ENCODE measurements around the gene MFSD1. TPM values are rescaled to one million over a fixed set of nuclear protein-coding genes. Genes with fewer than 3 reads are reported as not detected.

Gene MFSD1
- total RNA-seq, 1 experiment from 2014 or later, result 50.7 TPM

DNA sequence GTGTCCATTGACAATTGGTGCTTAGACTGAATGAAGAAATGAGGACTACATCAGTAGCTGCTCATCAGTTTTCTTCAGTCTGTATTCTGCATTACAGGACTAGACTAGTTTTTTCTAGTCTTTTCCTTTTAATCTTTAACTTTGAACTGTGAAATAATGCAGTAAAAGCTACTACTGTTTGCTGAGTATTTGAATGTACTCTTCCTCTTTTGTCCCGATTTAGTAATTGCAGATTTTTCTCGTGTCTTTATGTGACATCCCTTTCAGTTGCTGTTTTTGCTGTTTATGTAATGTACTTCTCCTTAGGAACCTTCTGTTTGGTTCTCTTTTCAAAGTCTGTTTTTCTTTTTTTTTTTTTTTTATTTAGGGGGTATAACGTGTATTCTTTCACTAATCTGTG is 17.4 kb downstream of the MFSD1 start:
- in situ Hi-C loops (cut with HindIII; ENCODE audit: low pct_unique_long_range_greater_than_20kb, low sequenced_read_pairs), result no loop called here
- Histone ChIP-seq H3K4me3 (ENCODE audit: low read depth in 2 of 2, low read length in 2 of 2) (no peak overlapping the region), H3K4me1 (ENCODE audit: control insufficient read depth, insufficient read depth, low read length) (no peaks in the 10 kb centered on the region), H3K36me3 (ENCODE audit: control insufficient read depth, insufficient read depth, low read length) (peaks cover 7% of the 10 kb centered on the region; the same call in 1 of the 2 replicates), H3K9me3 (ENCODE audit: control insufficient read depth, insufficient read depth, low read depth, low read length) (no peaks in the 10 kb centered on the region), H3K27ac (ENCODE audit: low read length) (no peak overlapping the region), H3K27me3 (ENCODE audit: control insufficient read depth, insufficient read depth, low read length) (no peaks in the 10 kb centered on the region)
- POLR2A ChIA-PET, result no interaction called here
- DNase-seq (ENCODE audit: low read depth, low spot score) (no peak), ATAC-seq (no peak)
- TF ChIP-seq SIN3A (IDR thresholded peaks at IDR 0.05; ENCODE audit: borderline replicate concordance, insufficient read depth, low read depth, low read length) (no peak), POLR2AphosphoS5 (IDR thresholded peaks at IDR 0.05; ENCODE audit: low read depth, low read length) (no peak), TCF7L2 (IDR thresholded peaks at IDR 0.05; ENCODE audit: low read depth, low read length) (no peak)
- TF ChIP-seq, protein P1, sequence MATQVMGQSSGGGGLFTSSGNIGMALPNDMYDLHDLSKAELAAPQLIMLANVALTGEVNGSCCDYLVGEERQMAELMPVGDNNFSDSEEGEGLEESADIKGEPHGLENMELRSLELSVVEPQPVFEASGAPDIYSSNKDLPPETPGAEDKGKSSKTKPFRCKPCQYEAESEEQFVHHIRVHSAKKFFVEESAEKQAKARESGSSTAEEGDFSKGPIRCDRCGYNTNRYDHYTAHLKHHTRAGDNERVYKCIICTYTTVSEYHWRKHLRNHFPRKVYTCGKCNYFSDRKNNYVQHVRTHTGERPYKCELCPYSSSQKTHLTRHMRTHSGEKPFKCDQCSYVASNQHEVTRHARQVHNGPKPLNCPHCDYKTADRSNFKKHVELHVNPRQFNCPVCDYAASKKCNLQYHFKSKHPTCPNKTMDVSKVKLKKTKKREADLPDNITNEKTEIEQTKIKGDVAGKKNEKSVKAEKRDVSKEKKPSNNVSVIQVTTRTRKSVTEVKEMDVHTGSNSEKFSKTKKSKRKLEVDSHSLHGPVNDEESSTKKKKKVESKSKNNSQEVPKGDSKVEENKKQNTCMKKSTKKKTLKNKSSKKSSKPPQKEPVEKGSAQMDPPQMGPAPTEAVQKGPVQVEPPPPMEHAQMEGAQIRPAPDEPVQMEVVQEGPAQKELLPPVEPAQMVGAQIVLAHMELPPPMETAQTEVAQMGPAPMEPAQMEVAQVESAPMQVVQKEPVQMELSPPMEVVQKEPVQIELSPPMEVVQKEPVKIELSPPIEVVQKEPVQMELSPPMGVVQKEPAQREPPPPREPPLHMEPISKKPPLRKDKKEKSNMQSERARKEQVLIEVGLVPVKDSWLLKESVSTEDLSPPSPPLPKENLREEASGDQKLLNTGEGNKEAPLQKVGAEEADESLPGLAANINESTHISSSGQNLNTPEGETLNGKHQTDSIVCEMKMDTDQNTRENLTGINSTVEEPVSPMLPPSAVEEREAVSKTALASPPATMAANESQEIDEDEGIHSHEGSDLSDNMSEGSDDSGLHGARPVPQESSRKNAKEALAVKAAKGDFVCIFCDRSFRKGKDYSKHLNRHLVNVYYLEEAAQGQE (IDR thresholded peaks at IDR 0.05; ENCODE audit: insufficient read depth in 1 of 2, low read depth in 2 of 2, low read length in 1 of 2), result no peak
- TF ChIP-seq, protein P2, sequence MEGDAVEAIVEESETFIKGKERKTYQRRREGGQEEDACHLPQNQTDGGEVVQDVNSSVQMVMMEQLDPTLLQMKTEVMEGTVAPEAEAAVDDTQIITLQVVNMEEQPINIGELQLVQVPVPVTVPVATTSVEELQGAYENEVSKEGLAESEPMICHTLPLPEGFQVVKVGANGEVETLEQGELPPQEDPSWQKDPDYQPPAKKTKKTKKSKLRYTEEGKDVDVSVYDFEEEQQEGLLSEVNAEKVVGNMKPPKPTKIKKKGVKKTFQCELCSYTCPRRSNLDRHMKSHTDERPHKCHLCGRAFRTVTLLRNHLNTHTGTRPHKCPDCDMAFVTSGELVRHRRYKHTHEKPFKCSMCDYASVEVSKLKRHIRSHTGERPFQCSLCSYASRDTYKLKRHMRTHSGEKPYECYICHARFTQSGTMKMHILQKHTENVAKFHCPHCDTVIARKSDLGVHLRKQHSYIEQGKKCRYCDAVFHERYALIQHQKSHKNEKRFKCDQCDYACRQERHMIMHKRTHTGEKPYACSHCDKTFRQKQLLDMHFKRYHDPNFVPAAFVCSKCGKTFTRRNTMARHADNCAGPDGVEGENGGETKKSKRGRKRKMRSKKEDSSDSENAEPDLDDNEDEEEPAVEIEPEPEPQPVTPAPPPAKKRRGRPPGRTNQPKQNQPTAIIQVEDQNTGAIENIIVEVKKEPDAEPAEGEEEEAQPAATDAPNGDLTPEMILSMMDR (IDR thresholded peaks at IDR 0.05), result no peak
- intact Hi-C loops (cut with micrococcal nuclease; ENCODE audit: unreplicated experiment), result no loop called here
- no TSS peak for BruUV-seq (replicated peaks)
- CTCF ChIA-PET, result interaction anchor here (0.8 kb wide), 1 partner anchor 17 kb away, joined by 3 read pairs; no protein-coding TSS in a partner anchor

DNA sequence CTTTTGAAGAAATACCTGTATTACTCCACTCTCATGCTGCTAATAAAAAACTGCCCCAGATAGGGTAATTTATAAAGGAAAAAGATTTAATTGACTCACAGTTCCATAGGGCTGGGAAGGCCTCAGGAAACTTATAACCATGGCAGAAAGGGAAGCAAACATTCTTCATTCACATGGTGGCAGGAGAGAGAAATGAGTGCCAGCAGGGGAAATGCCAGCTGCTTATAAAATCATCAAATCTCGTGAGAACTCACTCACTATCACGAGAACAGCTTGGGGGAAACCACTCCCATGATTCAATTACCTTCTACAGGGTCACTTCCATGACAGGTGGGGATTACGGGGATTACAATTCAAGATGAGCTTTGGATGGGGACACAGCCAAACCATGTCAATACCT is 18.7 kb downstream of the MFSD1 start:
- Histone ChIP-seq H3K36me3 (ENCODE audit: control insufficient read depth, insufficient read depth, low read length) (peaks cover 7% of the 10 kb centered on the region; the same call in 1 of the 2 replicates), H3K9me3 (ENCODE audit: control insufficient read depth, insufficient read depth, low read depth, low read length) (no peaks in the 10 kb centered on the region), H3K27ac (ENCODE audit: low read length) (no peak overlapping the region), H3K4me1 (ENCODE audit: control insufficient read depth, insufficient read depth, low read length) (no peaks in the 10 kb centered on the region), H3K27me3 (ENCODE audit: control insufficient read depth, insufficient read depth, low read length) (no peaks in the 10 kb centered on the region), H3K4me3 (ENCODE audit: low read depth in 2 of 2, low read length in 2 of 2) (no peak overlapping the region)
- in situ Hi-C loops (cut with HindIII; ENCODE audit: low pct_unique_long_range_greater_than_20kb, low sequenced_read_pairs), result no loop called here
- CTCF ChIA-PET, result no interaction called here
- no peak for TF ChIP-seq POLR2AphosphoS5 (IDR thresholded peaks at IDR 0.05; ENCODE audit: low read depth, low read length)
- TF ChIP-seq SIN3A (IDR thresholded peaks at IDR 0.05; ENCODE audit: borderline replicate concordance, insufficient read depth, low read depth, low read length), result no peak
- TF ChIP-seq, protein P2 (IDR thresholded peaks at IDR 0.05), result no peak
- TF ChIP-seq TCF7L2 (IDR thresholded peaks at IDR 0.05; ENCODE audit: low read depth, low read length), result no peak
- TF ChIP-seq, protein P1 (IDR thresholded peaks at IDR 0.05; ENCODE audit: insufficient read depth in 1 of 2, low read depth in 2 of 2, low read length in 1 of 2), result no peak
- DNase-seq (ENCODE audit: low read depth, low spot score) (no peak), ATAC-seq (no peak)
- POLR2A ChIA-PET, result no interaction called here
- BruUV-seq (replicated peaks), result no TSS peak
- intact Hi-C loops (cut with micrococcal nuclease; ENCODE audit: unreplicated experiment), result no loop called here

Data from Panc1 (cell line).